ENCODE measurements around the gene C4BPA.

GRCh38 chr1:207055386-207056001, 48.5 kb upstream of the C4BPA start:
- TF ChIP-seq CTCF (conservative IDR thresholded peaks at IDR 0.05 in 1 of 2, IDR thresholded peaks at IDR 0.05 in 1 of 2; ENCODE audit: extremely low read depth in 1 of 2, insufficient read depth in 1 of 2, low read depth in 1 of 2, low read length in 2 of 2) (no peak), EZH2 (IDR thresholded peaks at IDR 0.05; ENCODE audit: borderline replicate concordance, low read length) (no peak)
